GM12875 (cell line): ENCODE results near the gene KRT33B.

Experiments
- H3K4me3 ChIP-seq: one replicate; pipeline ENCODE4 v1.5.1; 2011; ENCODE audit warnings: low read depth, low read length, control low read depth
- CTCF ChIP-seq: IDR thresholded peaks from 2 replicates; pipeline ENCODE4 v1.5.1; 2011; ENCODE audit warnings: low read depth, mild to moderate bottlenecking, control low read depth, inconsistent platforms, low read length, moderate library complexity, borderline replicate concordance; ENCODE audit not compliant: insufficient read depth

The KRT33B gene

DNA sequence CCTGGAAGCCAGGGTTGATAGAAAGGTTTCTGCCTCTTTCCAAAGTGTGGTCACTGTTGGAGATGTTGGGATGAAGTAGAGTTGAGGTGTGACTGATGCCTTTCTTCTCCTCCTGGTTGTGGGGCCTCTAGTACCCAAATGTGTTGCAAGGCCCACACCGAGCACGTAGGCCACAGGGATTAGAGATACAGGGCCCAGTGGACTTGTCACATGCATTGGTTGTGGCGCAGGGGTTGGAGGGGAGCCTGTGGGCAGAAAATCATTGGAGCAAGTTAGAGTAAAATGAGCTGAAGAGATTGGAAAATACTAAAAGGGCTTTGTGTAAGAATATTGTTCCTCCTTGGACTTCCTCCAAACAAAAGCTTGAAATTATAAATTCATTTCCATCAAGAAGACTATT, 23.6 kb downstream of the KRT33B start:
- TF ChIP-seq CTCF: no peak

GRCh38 chr17:41343029-41343428, 26.6 kb downstream of the KRT33B start:
- no peak for TF ChIP-seq CTCF
- H3K4me3 ChIP-seq: no peak overlapping the region

More for the DNA sequence above, 23.6 kb downstream of the KRT33B start:
- H3K4me3 ChIP-seq: no peak overlapping the region

DNA sequence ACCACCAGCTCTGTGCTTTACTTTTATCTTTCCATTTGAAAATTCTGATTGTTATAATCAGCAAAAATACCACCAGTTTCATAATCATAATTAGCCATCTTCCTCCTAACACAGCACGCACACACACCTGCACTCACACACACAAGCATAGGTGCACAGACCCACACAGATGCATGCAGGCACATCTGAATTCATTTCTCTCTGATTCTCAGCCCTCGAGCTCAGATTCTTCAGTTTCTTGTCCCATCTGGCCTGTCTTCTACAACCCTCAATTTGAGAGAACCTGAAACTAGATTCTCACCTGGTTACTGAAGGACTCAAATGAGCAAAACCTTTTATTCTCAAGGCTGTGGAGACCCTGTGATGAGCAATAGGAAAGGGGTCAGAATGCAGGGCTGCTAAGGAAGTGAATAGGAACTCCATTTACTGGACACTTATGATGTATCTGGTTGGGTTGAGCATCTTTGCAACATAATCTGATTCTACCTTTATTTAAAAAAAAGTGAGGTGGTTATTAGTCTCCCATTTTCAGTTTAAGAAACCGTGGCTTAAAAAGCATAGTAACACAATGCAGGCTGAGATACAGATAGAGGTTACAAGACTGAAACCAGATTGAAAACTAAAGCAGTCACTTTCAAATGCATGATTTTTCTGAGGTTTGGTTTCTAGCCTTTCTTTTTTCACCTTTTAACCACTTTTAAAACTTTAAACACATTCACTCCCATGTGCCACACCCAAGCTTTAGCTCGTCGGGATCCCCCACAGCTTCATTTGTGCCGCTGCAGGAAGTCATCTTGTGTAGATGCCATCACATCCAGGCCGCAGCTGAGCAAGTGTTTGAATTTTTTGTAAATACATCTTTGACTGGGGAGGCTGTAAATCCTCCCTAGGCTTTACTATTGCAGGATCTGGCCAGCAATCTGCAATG, 28.4 kb downstream of the KRT33B start:
- no peak for TF ChIP-seq CTCF
- no peak overlapping the region for H3K4me3 ChIP-seq

DNA sequence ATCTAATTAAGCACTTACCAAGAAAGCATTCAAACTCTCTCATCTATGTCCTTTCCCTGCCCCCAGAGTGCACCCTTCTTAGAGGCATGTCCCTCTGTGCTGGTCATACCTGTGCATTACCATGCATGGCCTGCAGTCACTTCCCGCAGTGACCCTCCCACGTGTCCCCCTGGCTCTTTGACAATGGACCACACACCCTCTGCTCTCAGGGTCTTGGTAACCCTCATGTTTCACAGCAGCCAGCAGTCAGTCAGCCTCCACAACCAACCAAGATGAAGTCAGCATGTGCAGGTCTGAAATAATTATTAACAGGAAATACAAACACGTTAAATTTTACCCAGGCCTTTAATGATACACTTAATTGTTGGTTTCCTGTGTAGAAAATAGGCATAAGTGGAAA, 29.1 kb downstream of the KRT33B start:
- H3K4me3 ChIP-seq: no peak overlapping the region
- TF ChIP-seq CTCF: no peak

DNA sequence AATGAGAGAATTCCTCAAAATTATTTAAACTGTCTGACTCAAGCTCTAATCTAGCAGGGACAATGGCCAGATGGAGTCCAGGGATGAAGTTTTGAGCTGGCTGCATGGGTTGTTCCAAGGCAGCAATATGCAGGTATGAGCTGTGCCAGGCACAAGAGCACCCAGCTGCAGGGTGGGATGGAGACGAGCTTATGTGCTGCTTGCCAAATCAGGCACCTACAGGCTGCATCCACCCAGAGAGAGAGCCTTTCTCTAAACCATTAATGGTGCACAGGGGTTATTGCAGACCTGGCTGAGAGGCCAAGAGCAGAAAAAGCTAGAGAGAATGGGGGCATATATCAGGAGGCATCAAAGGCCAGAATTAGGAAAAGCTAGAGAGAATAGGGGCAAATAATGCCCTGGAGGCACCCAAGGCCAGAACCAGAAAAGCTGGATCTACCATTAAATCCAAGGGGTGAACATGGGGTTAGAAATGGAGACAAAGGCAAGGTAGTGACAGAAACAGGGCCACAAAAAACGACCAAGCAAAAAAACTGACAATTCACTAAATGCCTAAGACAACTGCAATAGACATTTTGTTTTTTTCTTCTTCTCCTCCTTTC, 29.9 kb downstream of the KRT33B start:
- TF ChIP-seq CTCF: no peak
- H3K4me3 ChIP-seq: no peak overlapping the region

DNA sequence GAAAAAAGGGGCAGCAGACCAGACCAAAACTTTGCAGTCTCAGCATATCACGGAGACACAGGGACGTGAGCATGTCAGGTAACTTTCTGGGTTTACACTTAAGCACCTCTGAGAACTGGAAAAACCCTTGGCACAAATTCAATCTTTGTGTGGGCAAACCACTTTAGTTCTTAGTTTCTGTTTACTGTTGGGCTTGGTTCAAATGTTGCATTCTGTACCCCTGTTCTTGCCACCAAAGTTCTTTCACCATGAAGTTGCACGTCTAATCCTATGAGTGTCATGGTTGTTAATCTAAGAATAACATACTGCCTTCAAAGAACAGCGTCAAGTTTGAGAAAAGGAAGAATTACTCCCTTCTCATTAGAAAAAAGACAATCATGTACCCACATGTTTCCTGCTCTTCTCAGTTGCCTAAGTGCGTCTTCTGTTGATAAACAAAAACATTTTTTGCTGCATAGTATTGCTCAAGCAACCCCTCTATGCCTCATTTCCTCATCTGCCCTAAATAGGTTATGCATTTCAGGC, 30.6 kb downstream of the KRT33B start:
- H3K4me3 ChIP-seq: no peak overlapping the region
- no peak for TF ChIP-seq CTCF

GRCh38 chr17:41335747-41336146, 33.9 kb downstream of the KRT33B start:
- TF ChIP-seq CTCF: no peak
- H3K4me3 ChIP-seq: no peak overlapping the region
